HEK293T (cell line): ENCODE data around the gene MACROD2.

Experiments used
- CTCF ChIA-PET: fragments of 350-600 bp; formaldehyde crosslinking; extraction: SDS; loops from one replicate; lab custom pipeline; 2021; ENCODE audit warnings: antibody characterized with exemption, inconsistent platforms; lab: Yijun Ruan, JAX
- POLR2A ChIA-PET: fragments of 350-600 bp; formaldehyde crosslinking; extraction: SDS; loops from one replicate; lab custom pipeline; 2020; ENCODE audit warnings: antibody characterized with exemption, inconsistent platforms; lab: Yijun Ruan, JAX
- DNase-seq: peaks from one replicate; pipeline ENCODE4 v3.0.0; 2012; ENCODE audit warnings: mixed read lengths; ENCODE audit errors: extremely low spot score
- ARNT ChIP-seq: fragments of 450-650 bp; IDR thresholded peaks from 2 replicates; pipeline ENCODE4 v1.6.1; 2017; ENCODE audit warnings: mild to moderate bottlenecking
- BHLHE40 ChIP-seq: fragments of 450-650 bp; IDR thresholded peaks from 2 replicates; pipeline ENCODE4 v1.6.1; 2016; ENCODE audit warnings: mild to moderate bottlenecking, moderate library complexity, borderline replicate concordance
- CTBP1 ChIP-seq: fragments of 450-650 bp; IDR thresholded peaks from 2 replicates; pipeline ENCODE4 v1.6.1; 2016; ENCODE audit warnings: borderline replicate concordance
- ELF4 ChIP-seq: fragments of 450-650 bp; IDR thresholded peaks from 2 replicates; pipeline ENCODE4 v1.6.1; 2017; ENCODE audit warnings: antibody characterized with exemption
- FOXA1 ChIP-seq: fragments of 450-650 bp; IDR thresholded peaks from 2 replicates; pipeline ENCODE4 v1.6.1; 2016; ENCODE audit warnings: mild to moderate bottlenecking
- FOXK2 ChIP-seq: fragments of 450-650 bp; IDR thresholded peaks from 2 replicates; pipeline ENCODE4 v1.6.1; 2016; ENCODE audit warnings: mild to moderate bottlenecking
- FOXM1 ChIP-seq: fragments of 450-650 bp; IDR thresholded peaks from 2 replicates; pipeline ENCODE4 v1.6.1; 2017; ENCODE audit warnings: mild to moderate bottlenecking, borderline replicate concordance
- HDGF ChIP-seq: fragments of 450-650 bp; IDR thresholded peaks from 2 replicates; pipeline ENCODE4 v1.6.1; 2017; ENCODE audit warnings: antibody characterized with exemption, borderline replicate concordance
- L3MBTL2 ChIP-seq: fragments of 450-650 bp; conservative IDR thresholded peaks from 2 replicates; pipeline ENCODE4 v1.6.1; 2016; ENCODE audit warnings: mild to moderate bottlenecking
- LEF1 ChIP-seq: fragments of 450-650 bp; IDR thresholded peaks from 2 replicates; pipeline ENCODE4 v1.6.1; 2017; ENCODE audit warnings: mild to moderate bottlenecking, borderline replicate concordance
- NFRKB ChIP-seq: fragments of 450-650 bp; IDR thresholded peaks from 2 replicates; pipeline ENCODE4 v1.6.1; 2016; ENCODE audit warnings: mild to moderate bottlenecking, moderate library complexity
- PKNOX1 ChIP-seq: fragments of 450-650 bp; IDR thresholded peaks from 2 replicates; pipeline ENCODE4 v1.6.1; 2016
- SP1 ChIP-seq: fragments of 450-650 bp; IDR thresholded peaks from 2 replicates; pipeline ENCODE4 v1.6.1; 2017
- SUZ12 ChIP-seq: fragments of 450-650 bp; IDR thresholded peaks from 2 replicates; pipeline ENCODE4 v1.6.1; 2016; ENCODE audit warnings: mild to moderate bottlenecking
- TARDBP ChIP-seq: fragments of 450-650 bp; IDR thresholded peaks from 2 replicates; pipeline ENCODE4 v1.6.1; 2016
- ZNF384 ChIP-seq: fragments of 450-650 bp; IDR thresholded peaks from 2 replicates; pipeline ENCODE4 v1.6.1; 2016

The MACROD2 gene

DNA sequence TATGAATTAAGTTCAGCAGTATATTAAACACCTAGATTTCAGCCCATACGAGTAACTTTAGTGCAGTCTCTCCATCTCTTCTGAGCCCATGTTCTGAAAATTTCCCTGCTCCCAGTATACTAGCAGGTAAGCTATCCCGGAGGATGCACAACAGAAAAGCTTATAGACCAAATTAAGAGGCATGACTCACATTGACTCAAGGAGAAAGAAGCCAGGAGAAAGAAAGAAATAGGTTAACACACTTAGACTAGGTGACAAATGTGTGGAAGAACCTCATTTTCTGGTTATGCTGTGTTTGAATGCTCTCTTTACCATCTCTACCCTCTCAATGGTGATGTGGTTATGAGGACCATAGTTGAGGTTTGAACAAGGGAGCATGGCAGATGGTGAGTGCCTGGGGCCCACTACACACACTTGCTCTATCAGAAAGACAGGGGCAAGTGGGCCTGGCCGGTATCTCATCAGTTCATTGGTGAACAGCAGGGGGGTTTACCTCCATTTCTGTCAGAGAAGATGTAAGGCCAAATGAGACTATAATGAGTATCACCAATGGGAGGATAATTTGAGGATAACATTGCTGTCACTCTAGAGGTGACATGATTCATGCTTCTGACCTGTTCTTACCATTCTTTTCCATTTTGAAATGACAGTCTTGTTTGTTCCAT lies 1244.4 kb downstream of the MACROD2 start:
- no peak for DNase-seq
- ChIA-PET POLR2A (no interaction called here), CTCF (no interaction called here)
- TF ChIP-seq HDGF (no peak), NFRKB (no peak), PKNOX1 (no peak), LEF1 (no peak), TARDBP (no peak), FOXM1 (no peak), ZNF384 (no peak), CTBP1 (no peak), ELF4 (no peak), SUZ12 (no peak), L3MBTL2 (no peak), FOXA1 (no peak), SP1 (no peak), ARNT (no peak), BHLHE40 (no peak), FOXK2 (no peak)

DNA sequence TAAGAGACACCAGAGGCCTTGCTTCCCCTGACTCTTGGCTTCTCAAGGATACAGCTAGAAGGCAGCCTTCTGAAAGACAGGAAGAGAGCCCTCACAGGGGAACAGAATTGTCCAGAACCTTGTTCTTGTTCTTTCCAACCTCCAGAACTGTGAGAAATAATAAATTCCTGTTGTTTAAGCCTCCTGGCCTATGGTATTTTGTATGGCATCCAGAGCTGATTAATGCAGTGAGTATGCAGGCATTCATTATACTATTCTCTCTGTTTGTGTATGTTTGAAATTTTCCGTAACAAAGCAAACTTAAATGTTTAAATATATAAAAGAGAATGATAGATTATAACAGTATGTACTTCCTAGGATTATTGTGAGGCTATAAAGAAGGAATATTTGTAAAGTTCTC lies 1245.5 kb downstream of the MACROD2 start:
- ChIA-PET CTCF (no interaction called here), POLR2A (no interaction called here)
- no peak for DNase-seq
- TF ChIP-seq LEF1 (no peak), TARDBP (no peak), PKNOX1 (no peak), BHLHE40 (no peak), FOXK2 (no peak), SUZ12 (no peak), HDGF (no peak), CTBP1 (no peak), NFRKB (no peak)

DNA sequence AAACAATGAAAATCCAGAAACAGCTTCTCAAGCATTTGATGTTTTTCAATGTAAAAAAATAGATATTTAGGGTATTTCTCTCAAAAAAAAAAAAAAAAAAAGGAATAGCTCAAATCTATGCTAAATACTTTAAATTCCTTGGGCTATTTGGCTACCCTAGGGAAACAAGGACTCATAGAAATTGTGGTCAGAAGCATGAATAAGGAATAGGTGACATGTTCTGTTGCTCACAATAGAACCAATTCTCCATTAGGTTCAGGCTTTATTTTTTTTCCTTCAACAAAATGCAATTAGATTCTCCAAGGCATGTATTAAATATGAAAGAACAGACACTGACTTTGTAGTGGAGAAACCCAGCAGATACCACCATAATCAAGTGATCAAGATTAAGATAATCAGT lies 1246.4 kb downstream of the MACROD2 start:
- no peak for DNase-seq
- POLR2A ChIA-PET, result no interaction called here
- TF ChIP-seq HDGF, result no peak
- TF ChIP-seq SUZ12, result no peak
- CTCF ChIA-PET, result no interaction called here

DNA sequence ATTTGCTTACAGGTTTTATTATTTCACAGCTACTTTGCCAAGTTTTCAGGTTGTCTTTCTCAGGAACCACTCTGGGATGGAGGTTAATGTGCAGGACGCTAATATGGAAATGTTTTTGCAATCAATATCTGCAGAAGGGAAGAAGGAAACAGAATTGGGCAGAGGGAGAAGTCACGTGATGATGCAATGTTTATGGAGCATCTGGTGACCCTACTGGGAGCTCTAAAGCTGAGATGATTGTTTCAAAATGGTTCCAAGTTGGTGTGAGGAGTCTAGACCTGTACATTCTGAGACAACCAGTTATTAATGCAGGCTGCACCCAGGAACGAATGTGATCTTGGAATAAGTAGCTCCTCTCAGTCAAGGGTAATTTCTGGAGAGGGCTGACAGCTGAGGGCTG lies 1247.5 kb downstream of the MACROD2 start:
- POLR2A ChIA-PET, result no interaction called here
- DNase-seq, result no peak
- CTCF ChIA-PET, result no interaction called here
- no peak for TF ChIP-seq FOXA1
- no peak for TF ChIP-seq FOXM1
- no peak for TF ChIP-seq TARDBP
- no peak for TF ChIP-seq NFRKB
- TF ChIP-seq LEF1, result no peak
- no peak for TF ChIP-seq SP1
- TF ChIP-seq L3MBTL2, result no peak
- TF ChIP-seq BHLHE40, result no peak
- TF ChIP-seq SUZ12, result no peak
- TF ChIP-seq HDGF, result no peak
- no peak for TF ChIP-seq ARNT
- TF ChIP-seq FOXK2, result no peak
- TF ChIP-seq ELF4, result no peak
- no peak for TF ChIP-seq PKNOX1
- TF ChIP-seq CTBP1, result no peak
- TF ChIP-seq ZNF384, result no peak

DNA sequence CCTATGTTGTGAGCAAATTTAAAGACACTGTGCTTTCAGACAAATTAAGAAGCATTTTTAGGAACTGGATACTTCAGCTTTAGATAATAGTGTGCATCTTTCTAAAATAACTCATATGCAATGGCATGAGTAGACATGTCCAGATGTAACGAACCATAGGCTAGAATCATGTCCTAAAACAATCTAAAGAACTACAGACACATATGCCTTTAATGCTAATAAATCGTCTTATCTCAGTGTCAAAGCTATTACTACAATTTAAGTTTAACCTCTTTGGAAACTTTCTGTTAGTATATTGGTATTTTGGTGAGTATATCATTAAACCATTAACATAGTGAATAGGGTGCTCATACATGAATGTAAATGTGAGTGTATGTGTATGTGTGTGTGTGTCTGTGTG lies 1250.6 kb downstream of the MACROD2 start:
- no peak for DNase-seq
- ChIA-PET POLR2A (no interaction called here), CTCF (no interaction called here)
- no peak for TF ChIP-seq LEF1
- no peak for TF ChIP-seq PKNOX1
- no peak for TF ChIP-seq TARDBP
- TF ChIP-seq ZNF384, result no peak
- TF ChIP-seq CTBP1, result no peak

DNA sequence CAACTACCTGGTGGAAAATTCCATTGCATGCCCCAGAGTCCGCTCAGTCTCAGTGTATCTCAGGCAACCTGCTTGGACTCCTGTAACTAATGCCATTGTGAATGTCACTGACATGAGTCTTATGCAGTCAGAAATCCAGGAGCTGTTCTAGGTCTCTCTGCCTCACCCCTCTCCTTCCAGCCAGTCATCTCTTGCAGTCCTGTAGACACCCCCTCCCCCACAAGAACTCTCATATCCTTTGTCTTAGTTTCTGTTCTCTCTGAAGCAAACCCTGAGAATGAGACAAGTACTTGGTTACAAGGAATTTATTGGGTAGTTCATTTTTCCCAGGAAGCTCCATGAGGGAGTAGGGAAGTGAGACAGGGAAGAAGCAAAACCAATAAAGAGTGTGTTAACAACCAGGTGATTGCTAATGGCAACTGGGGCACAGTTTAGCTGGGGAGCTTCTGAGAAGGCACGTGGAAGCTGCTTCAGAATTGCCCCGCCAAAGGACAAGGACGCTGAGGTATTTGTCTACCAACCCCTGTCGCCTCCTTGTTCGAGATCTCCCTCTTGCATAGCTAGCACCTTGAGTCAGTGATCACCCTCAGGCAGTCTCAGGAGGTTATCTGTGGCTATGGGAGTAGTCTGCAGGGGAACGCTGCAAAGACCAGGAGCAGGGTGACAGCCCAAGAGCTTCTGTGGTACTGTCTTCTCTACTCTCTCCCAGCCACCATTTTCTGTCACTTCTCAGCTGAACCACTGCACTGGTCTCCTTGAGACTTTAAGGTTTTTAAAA lies 1253.5 kb downstream of the MACROD2 start:
- POLR2A ChIA-PET, result no interaction called here
- no peak for DNase-seq

More for the DNA sequence above, 1253.5 kb downstream of the MACROD2 start:
- TF ChIP-seq NFRKB, result no peak
- no peak for TF ChIP-seq LEF1
- no peak for TF ChIP-seq FOXA1
- TF ChIP-seq SUZ12, result no peak
- no peak for TF ChIP-seq CTBP1
- no peak for TF ChIP-seq BHLHE40
- TF ChIP-seq FOXK2, result no peak
- no peak for TF ChIP-seq TARDBP
- TF ChIP-seq PKNOX1, result no peak
- TF ChIP-seq HDGF, result no peak
- no peak for TF ChIP-seq ARNT
- no peak for TF ChIP-seq ELF4
- TF ChIP-seq SP1, result no peak
- TF ChIP-seq FOXM1, result no peak
- TF ChIP-seq ZNF384, result no peak
- no peak for TF ChIP-seq L3MBTL2
- CTCF ChIA-PET, result no interaction called here
